SK-N-SH (cell line): ENCODE results near the gene SLC2A5. TPM values are rescaled to one million over a fixed set of nuclear protein-coding genes. Genes with fewer than 3 reads are reported as not detected.

Experiments used
- CTCF ChIA-PET: fragments of 300-600, 350-600 bp; formaldehyde crosslinking; extraction: SDS; loops from one replicate; lab custom pipeline; 2021; lab: Yijun Ruan, JAX
- POLR2A ChIA-PET: fragments of 350-600 bp; sonication (Branson Sonifier 250); formaldehyde crosslinking; extraction: SDS; loops from one replicate; lab custom pipeline; 2020; ENCODE audit warnings: antibody characterized with exemption, inconsistent platforms; lab: Yijun Ruan, JAX
- DNase-seq: peaks from one replicate; pipeline ENCODE4 v3.0.0; 2012
- H2AFZ ChIP-seq: fragments of 200-600 bp; sonication (generic); 2 replicates; pipeline ENCODE4 v1.8.1; 2016; ENCODE audit warnings: antibody characterized with exemption, mild to moderate bottlenecking, low read depth
- H3F3A ChIP-seq: fragments of 200-600 bp; sonication (generic); replicated peaks from 2 replicates; pipeline ENCODE3; 2016; ENCODE audit warnings: antibody characterized with exemption, mild to moderate bottlenecking; ENCODE audit not compliant: insufficient read depth
- H3K27ac ChIP-seq, 2 experiments: fragments of 200-500 bp in 1 of 2; fragments of 200-600 bp in 1 of 2; sonication (Bioruptor generic) in 1 of 2; sonication (generic), shearing (Covaris generic) in 1 of 2; 2 replicates each; pipeline versions ENCODE4 v1.5.1 to v1.6.1; 2014 to 2016; ENCODE audit warnings: low read depth in 2 of 2, inconsistent platforms in 1 of 2, low read length in 1 of 2, mild to moderate bottlenecking in 1 of 2, mixed read lengths in 1 of 2
- H3K27me3 ChIP-seq: fragments of 200-600 bp; sonication (generic), shearing (Covaris generic); 2 replicates; pipeline ENCODE4 v1.6.1; 2016; ENCODE audit warnings: mixed run types; ENCODE audit not compliant: insufficient read depth
- H3K36me3 ChIP-seq, 2 experiments: fragments of 200-500 bp in 1 of 2; fragments of 200-600 bp in 1 of 2; sonication (Bioruptor generic) in 1 of 2; sonication (generic) in 1 of 2; replicated peaks in 1 of 2; 2 replicates each; pipeline versions ENCODE3 to v1.5.1; 2014 to 2016; ENCODE audit warnings: low read length in 1 of 2, mild to moderate bottlenecking in 1 of 2; ENCODE audit not compliant: insufficient read depth in 2 of 2, control insufficient read depth in 1 of 2
- H3K4me1 ChIP-seq, 2 experiments: fragments of 200-500 bp in 1 of 2; fragments of 200-600 bp in 1 of 2; sonication (Bioruptor generic) in 1 of 2; sonication (generic), shearing (Covaris generic) in 1 of 2; 2 replicates each; pipeline versions ENCODE4 v1.5.1 to v1.6.1; 2014 to 2016; ENCODE audit warnings: low read depth in 1 of 2, low read length in 1 of 2, mixed run types in 1 of 2; ENCODE audit not compliant: insufficient read depth in 2 of 2, control insufficient read depth in 1 of 2
- H3K4me2 ChIP-seq: fragments of 200-600 bp; sonication (generic), shearing (Covaris generic); 2 replicates; pipeline ENCODE4 v1.6.1; 2017; ENCODE audit warnings: mixed run types
- H3K4me3 ChIP-seq, 2 experiments: fragments of 200-500 bp in 1 of 2; fragments of 200-600 bp in 1 of 2; sonication (Bioruptor generic) in 1 of 2; sonication (generic), shearing (Covaris generic) in 1 of 2; 2 replicates each; pipeline versions ENCODE4 v1.5.1 to v1.8.1; 2014 to 2016; ENCODE audit warnings: low read depth in 2 of 2, inconsistent platforms in 1 of 2, low read length in 1 of 2, mild to moderate bottlenecking in 1 of 2, mixed read lengths in 1 of 2, moderate library complexity in 1 of 2
- H3K79me2 ChIP-seq: fragments of 200-600 bp; sonication (generic); 2 replicates; pipeline ENCODE4 v1.8.1; 2017; ENCODE audit warnings: mild to moderate bottlenecking; ENCODE audit not compliant: insufficient read depth
- H3K9ac ChIP-seq: fragments of 200-600 bp; sonication (generic); 2 replicates; pipeline ENCODE4 v1.6.1; 2017; ENCODE audit warnings: mixed run types
- H3K9me2 ChIP-seq: fragments of 200-600 bp; sonication (generic); 2 replicates; pipeline ENCODE4 v1.6.1; 2017; ENCODE audit warnings: mixed run types
- H3K9me3 ChIP-seq: fragments of 200-600 bp; sonication (generic); 2 replicates; pipeline ENCODE4 v1.6.1; 2017; ENCODE audit warnings: mixed run types, mild to moderate bottlenecking, moderate library complexity
- H4K20me1 ChIP-seq: fragments of 200-600 bp; sonication (generic); 2 replicates; pipeline ENCODE4 v1.6.1; 2017; ENCODE audit warnings: mild to moderate bottlenecking, mixed run types; ENCODE audit not compliant: insufficient read depth
- CTCF ChIP-seq: fragments of 200-600 bp; sonication (generic); IDR thresholded peaks from 2 replicates; pipeline ENCODE4 v1.6.1; 2017; ENCODE audit warnings: antibody characterized with exemption, mild to moderate bottlenecking, moderate library complexity
- ELF1 ChIP-seq: IDR thresholded peaks from 2 replicates; pipeline ENCODE4 v1.4.0; 2012
- EP300 ChIP-seq, 2 experiments: IDR thresholded peaks; 2 replicates each; pipeline versions ENCODE4 v1.4.0 to v1.6.1; 2012; ENCODE audit warnings: borderline replicate concordance in 1 of 2, low read depth in 1 of 2, low read length in 1 of 2
- EZH2phosphoT487 ChIP-seq: fragments of 200-600 bp; sonication (generic); IDR thresholded peaks from 2 replicates; pipeline ENCODE4 v1.6.1; 2017; ENCODE audit warnings: low read depth, mixed run types, mild to moderate bottlenecking, antibody characterized with exemption, moderate library complexity, borderline replicate concordance
- FOSL2 ChIP-seq: IDR thresholded peaks from 2 replicates; pipeline ENCODE4 v1.4.0; 2012; ENCODE audit warnings: low read depth, mild to moderate bottlenecking, moderate library complexity, borderline replicate concordance
- FOXM1 ChIP-seq: IDR thresholded peaks from 2 replicates; pipeline ENCODE4 v1.4.0; 2012; ENCODE audit warnings: low read depth, mild to moderate bottlenecking
- GATA2 ChIP-seq: sonication (generic); formaldehyde crosslinking; IDR thresholded peaks from 2 replicates; pipeline ENCODE4 v1.5.0; 2020; ENCODE audit warnings: mild to moderate bottlenecking, missing genetic modification reagents
- IRF3 ChIP-seq: fragments of 150-350 bp; IDR thresholded peaks from 2 replicates; pipeline ENCODE4 v1.6.1; 2016; ENCODE audit warnings: mild to moderate bottlenecking, low read depth, low read length
- JUND ChIP-seq: IDR thresholded peaks from 2 replicates; pipeline ENCODE4 v1.4.0; 2012
- MAX ChIP-seq: IDR thresholded peaks from 2 replicates; pipeline ENCODE4 v1.4.0; 2012; ENCODE audit warnings: low read depth
- MEF2A ChIP-seq: IDR thresholded peaks from 2 replicates; pipeline ENCODE4 v1.4.0; 2012; ENCODE audit warnings: low read depth, borderline replicate concordance
- NRF1 ChIP-seq: IDR thresholded peaks from 2 replicates; pipeline ENCODE4 v1.6.1; 2012; ENCODE audit warnings: low read depth, mild to moderate bottlenecking, low read length
- PBX3 ChIP-seq: IDR thresholded peaks from 2 replicates; pipeline ENCODE4; 2012
- RXRA ChIP-seq: IDR thresholded peaks from 2 replicates; pipeline ENCODE4 v1.4.0; 2012; ENCODE audit warnings: low read depth, mild to moderate bottlenecking, borderline replicate concordance
- SIN3A ChIP-seq: IDR thresholded peaks from 2 replicates; pipeline ENCODE4 v1.6.1; 2012; ENCODE audit warnings: low read depth, mild to moderate bottlenecking, low read length, moderate library complexity, borderline replicate concordance
- TCF12 ChIP-seq: IDR thresholded peaks from 2 replicates; pipeline ENCODE4 v1.4.0; 2012
- USF1 ChIP-seq: IDR thresholded peaks from 2 replicates; pipeline ENCODE4 v1.4.0; 2012; ENCODE audit warnings: low read depth, borderline replicate concordance
- ZBTB33 ChIP-seq: IDR thresholded peaks from 2 replicates; pipeline ENCODE4 v1.4.0; 2012; ENCODE audit warnings: low read depth, borderline replicate concordance
- WGBS: methylation state at CpG from one replicate; pipeline ENCODE4 v1.1.6; 2017; ENCODE audit warnings: low lambda C conversion rate; 5-methylcytosine and 5-hydroxymethylcytosine counted together
- polyA plus RNA-seq, 3 experiments: library from polyadenylated mRNA; depleted of rRNA; stranded (reverse); fragments of >200 nt; gene quantifications; 2 replicates each; pipeline ENCODE4 v1.2.3, GENCODE V29; 2012

The SLC2A5 gene
- polyA plus RNA-seq, 1 of the 3 experiments (the other 2 are of a cell fraction), result 0.02 TPM

- no peak for TF ChIP-seq MAX
- TF ChIP-seq ZBTB33, result no peak
- no peak for TF ChIP-seq MEF2A
- no peak for TF ChIP-seq FOXM1
- TF ChIP-seq EZH2phosphoT487, result no peak
- TF ChIP-seq FOSL2, result no peak
- no peak for TF ChIP-seq IRF3
- no peak for TF ChIP-seq NRF1
- TF ChIP-seq EP300 (IDR thresholded peaks at IDR 0.05; ENCODE audit: borderline replicate concordance in 1 of 2, low read depth in 1 of 2, low read length in 1 of 2), result no peak
- no peak for TF ChIP-seq CTCF
- TF ChIP-seq GATA2 (CRISPR knock-in tag), result no peak
- ChIA-PET CTCF (interaction anchor here (0.8 to 1.1 kb wide), 2 partner anchors 31 to 52 kb away, joined by 3 to 4 read pairs; no protein-coding TSS in a partner anchor), POLR2A (no interaction called here)
- Histone ChIP-seq H3K36me3 (no peaks in the 10 kb centered on the region), H3K9me2 (no peaks in the 10 kb centered on the region), H3K79me2 (no peaks in the 10 kb centered on the region), H3F3A (no peaks in the 10 kb centered on the region), H3K27ac (no peak overlapping the region), H3K4me2 (no peak overlapping the region), H3K9ac (no peak overlapping the region), H3K27me3 (no peaks in the 10 kb centered on the region), H3K4me1 (no peaks in the 10 kb centered on the region), H3K4me3 (no peak overlapping the region), H4K20me1 (no peaks in the 10 kb centered on the region), H3K9me3 (no peaks in the 10 kb centered on the region), H2AFZ (no peak overlapping the region)
- WGBS, result 71% methylated on average over 7 of the region's 7 CpGs
- DNase-seq, result no peak
These were observed 1.1 kb upstream of the SLC2A5 start for GRCh38 chr1:9070486-9070885.

GRCh38 chr1:9068981-9069325 is 482 bp downstream of the SLC2A5 start:
- H3K4me1 ChIP-seq, result no peaks in the 10 kb centered on the region
- H3K4me2 ChIP-seq, result no peak overlapping the region
- no peaks in the 10 kb centered on the region for H3K9me3 ChIP-seq
- H3K27ac ChIP-seq, result no peak overlapping the region
- H3K4me3 ChIP-seq, result no peak overlapping the region
- H3K79me2 ChIP-seq, result no peaks in the 10 kb centered on the region
- CTCF ChIA-PET, result no interaction called here
- no peak overlapping the region for H2AFZ ChIP-seq
- WGBS, result 81% methylated on average over 4 of the region's 4 CpGs
- no peaks in the 10 kb centered on the region for H3K9me2 ChIP-seq
- no peaks in the 10 kb centered on the region for H3F3A ChIP-seq
- H3K36me3 ChIP-seq, result no peaks in the 10 kb centered on the region
- no peak overlapping the region for H3K9ac ChIP-seq
- no peak for DNase-seq
- POLR2A ChIA-PET, result no interaction called here
- H3K27me3 ChIP-seq, result no peaks in the 10 kb centered on the region
- H4K20me1 ChIP-seq, result no peaks in the 10 kb centered on the region
- TF ChIP-seq RXRA (no peak), USF1 (no peak), SIN3A (no peak), TCF12 (no peak), FOSL2 (no peak), CTCF (no peak), PBX3 (no peak), ELF1 (no peak), EZH2phosphoT487 (no peak), FOXM1 (no peak), JUND (no peak)
